Epithelial cell of prostate (primary cell): ENCODE measurements around the gene DNASE1L1.
A peak's percentile ranks its signal among the peaks of the same experiment; 100 is the strongest.

Source experiments
- DNase-seq: peaks from one replicate; pipeline ENCODE4 v3.0.0-alpha.2; 2011; ENCODE audit warnings: low read depth, low spot score
- H3K27ac ChIP-seq: fragments of 450-650 bp; 2 replicates; pipeline ENCODE4 v1.5.1; 2017; ENCODE audit warnings: mild to moderate bottlenecking

Gene DNASE1L1

GRCh38 chrX:154370300-154371016, 38.6 kb downstream of the DNASE1L1 start:
- DNase-seq = no peak

GRCh38 chrX:154369449-154370299, 39.4 kb downstream of the DNASE1L1 start:
- H3K27ac ChIP-seq = peak overlapping the region; percentile 91
- DNase-seq = no peak

More at GRCh38 chrX:154370300-154371016, 38.6 kb downstream of the DNASE1L1 start:
- peak overlapping the region; percentile 91 for H3K27ac ChIP-seq

DNA sequence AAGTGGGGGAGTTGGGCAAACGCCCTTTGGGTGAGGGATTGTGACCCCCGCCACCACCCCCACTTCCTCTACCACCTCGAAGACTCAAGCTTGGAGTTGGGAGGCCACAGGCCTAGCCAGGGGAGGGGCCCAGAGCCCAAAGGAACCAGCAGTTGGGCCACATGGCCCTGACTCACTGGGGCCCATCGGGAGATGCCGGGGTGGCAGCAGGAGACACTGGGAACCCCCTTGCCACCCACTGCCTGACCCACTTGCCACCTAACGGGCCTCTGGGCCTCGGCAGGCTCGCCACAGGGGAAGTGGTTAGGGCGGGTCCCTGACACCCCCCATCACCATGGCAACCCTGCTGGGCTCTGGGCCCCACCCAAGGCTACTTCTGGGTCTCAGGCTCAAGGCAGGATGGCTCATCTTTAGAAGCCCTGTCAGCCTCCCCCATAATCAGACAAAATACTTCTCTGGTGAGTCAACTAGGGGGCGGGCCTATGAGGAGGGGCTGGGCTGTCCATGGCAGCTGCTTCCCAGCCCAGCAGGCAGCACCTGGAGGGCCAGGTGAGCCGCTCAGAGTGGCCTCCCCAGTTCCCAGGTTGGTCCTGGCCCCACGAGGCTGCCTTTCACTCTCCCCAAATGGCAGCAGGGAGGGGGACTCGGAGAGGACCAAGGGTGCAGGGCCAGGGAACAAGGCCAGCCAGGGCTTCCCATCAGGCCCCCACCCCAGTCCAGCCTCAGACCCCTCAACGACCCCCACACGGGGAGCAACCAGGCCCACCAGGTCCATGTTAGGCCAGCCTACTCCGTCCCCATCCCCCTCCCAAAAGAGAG, 40.2 kb downstream of the DNASE1L1 start:
- peak; percentile 65 for DNase-seq

GRCh38 chrX:154367474-154368308, 41.4 kb downstream of the DNASE1L1 start:
- no peak for DNase-seq
- H3K27ac ChIP-seq = peak overlapping the region; percentile 91

More for the DNA sequence above, 40.2 kb downstream of the DNASE1L1 start:
- peak overlapping the region; percentile 91 for H3K27ac ChIP-seq

- no peak for DNase-seq
- peak overlapping the region; percentile 91 for H3K27ac ChIP-seq
Observed at GRCh38 chrX:154366666-154367055, 42.4 kb downstream of the DNASE1L1 start.

GRCh38 chrX:154365997-154366665, 42.9 kb downstream of the DNASE1L1 start:
- DNase-seq = no peak
- H3K27ac ChIP-seq = peak overlapping the region; percentile 91

GRCh38 chrX:154365052-154365600, 43.9 kb downstream of the DNASE1L1 start:
- no peak for DNase-seq
- no peak overlapping the region for H3K27ac ChIP-seq

- H3K27ac ChIP-seq = no peak overlapping the region
- no peak for DNase-seq
Observed at GRCh38 chrX:154363706-154364439, 45.2 kb downstream of the DNASE1L1 start.

DNA sequence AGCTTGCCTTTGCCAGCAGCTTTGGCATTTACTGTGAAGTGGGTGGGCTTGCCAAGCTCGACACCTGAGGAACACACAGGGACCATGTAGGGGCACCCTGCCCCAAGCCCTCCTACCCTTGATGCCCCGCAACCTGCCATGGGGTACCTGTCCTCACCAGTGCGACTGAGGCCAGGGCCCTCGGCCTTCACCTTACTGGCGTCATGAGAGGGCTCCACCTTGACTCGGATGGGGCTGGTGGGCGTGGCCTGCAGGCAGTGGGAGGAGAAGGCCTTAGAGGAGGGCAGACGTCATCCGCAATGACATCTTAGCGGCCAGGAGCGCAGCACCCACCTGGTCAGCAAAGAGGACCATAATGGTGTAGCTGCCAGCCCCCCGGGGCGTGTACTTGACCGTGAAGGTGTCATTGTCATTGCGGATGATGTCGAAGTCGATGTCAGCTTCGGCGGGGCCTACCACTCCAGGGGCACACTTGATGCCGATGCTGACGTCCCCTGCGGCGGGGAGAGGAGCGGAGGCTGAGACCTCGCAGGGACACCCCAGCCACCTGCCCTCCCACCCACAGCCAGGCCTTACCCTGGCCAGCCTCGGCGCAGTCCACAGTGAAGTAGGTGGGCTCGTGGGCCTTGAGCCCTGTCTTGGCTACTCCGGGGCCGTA, 46.8 kb downstream of the DNASE1L1 start:
- DNase-seq = no peak
- H3K27ac ChIP-seq = no peak overlapping the region

- DNase-seq = no peak
- H3K27ac ChIP-seq = no peak overlapping the region
Observed at GRCh38 chrX:154360155-154360713, 48.8 kb downstream of the DNASE1L1 start.

DNA sequence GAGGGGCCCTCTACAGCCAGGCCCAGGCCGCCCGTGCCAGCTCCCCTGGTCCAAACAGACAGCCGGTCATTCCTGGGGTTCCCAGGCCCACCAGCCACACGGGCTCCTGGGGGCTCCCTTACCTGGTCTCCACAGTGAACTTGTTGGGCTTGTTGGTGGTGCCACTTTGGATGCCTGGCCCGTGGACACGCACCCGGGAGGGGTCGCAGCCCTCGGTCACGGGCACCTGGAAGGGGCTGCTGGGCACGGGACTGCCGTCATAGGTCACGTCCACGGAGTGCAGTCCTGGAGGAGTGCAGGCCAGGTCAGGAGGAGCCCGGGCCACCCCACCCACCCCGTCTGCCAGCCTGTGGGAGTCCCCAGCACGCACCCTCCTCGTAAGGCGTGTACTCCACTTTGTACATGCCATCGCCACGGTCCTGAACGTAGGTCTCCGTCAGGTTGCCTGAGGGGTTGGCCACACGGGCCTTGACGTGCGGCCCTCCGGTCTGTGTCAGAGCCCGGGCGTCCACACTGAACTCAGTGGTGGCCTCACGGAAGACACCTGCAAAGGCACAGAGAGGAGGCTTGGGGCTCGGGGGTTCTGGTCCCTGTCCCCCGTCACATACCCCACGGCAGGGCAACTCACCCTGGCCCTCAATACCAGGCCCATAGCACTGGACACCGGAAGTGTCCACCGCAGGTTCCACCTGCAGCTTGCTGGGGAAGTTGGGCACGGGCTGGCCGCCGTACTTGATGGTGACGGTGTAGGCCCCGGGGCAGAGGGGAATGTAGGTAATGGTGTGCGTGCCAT, 49.5 kb downstream of the DNASE1L1 start:
- no peak for DNase-seq
- H3K27ac ChIP-seq = no peak overlapping the region

- no peak overlapping the region for H3K27ac ChIP-seq
- DNase-seq = no peak
Observed at GRCh38 chrX:154358829-154359228, 50.2 kb downstream of the DNASE1L1 start.

DNA sequence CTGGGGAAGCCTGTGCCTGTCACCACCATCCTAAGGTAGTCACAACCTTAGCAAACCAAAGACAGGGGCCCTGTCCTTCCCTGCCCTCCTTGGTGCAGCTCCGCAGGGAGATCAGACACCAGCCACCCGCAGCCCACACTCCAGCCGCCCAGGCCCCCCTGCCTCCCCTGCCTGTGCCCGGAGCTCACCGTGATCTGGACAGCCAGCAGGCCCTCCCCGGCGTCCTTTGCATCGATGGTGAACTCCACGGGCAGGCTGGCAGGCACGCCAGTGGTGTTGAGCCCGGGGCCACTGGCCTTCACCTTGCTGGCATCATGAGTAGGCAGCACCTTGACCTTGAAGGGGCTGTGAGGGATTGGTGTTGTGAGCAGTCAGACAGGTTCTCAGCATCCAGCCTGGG, 51.0 kb downstream of the DNASE1L1 start:
- no peak overlapping the region for H3K27ac ChIP-seq
- no peak for DNase-seq

DNA sequence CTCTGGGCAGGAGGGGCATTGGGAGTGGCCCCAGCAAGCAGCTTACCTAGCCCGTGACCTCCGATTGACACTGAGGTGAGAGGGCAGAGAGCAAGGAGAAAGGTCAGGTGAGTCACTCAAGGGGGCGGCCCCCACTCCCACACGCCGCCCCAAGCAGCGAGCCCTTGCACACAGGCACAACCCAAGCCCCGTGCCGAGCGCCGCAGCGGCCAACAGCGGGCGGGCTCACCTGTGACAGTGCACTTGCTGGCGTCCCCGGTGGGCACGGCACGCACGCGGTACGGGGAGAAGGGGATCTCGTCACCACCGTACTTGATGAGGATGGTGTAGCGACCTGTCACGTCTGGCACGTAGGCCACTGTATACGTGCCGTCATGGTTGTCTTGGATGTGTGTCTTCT, 51.8 kb downstream of the DNASE1L1 start:
- DNase-seq = no peak
- H3K27ac ChIP-seq = no peak overlapping the region

DNA sequence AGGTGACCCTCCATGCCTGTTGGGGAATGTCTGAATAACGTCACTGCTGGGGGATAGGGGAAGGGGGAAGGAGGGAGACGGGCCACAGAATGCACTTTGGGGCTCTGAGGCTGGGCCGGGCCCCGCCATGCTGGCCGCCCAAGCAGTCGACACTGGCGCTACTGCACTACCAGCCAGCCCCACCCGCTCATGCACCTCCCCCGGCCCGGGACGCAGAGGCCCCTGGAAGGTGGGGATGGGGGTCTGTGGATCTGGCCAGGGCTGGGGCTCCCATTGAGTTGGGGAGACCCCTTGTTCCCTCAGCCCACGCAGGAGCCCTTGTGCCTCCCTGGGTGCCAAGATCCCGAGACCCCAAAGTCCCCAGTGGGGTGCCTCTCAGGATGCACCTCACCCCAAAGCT, 52.5 kb downstream of the DNASE1L1 start:
- no peak overlapping the region for H3K27ac ChIP-seq
- no peak for DNase-seq

DNA sequence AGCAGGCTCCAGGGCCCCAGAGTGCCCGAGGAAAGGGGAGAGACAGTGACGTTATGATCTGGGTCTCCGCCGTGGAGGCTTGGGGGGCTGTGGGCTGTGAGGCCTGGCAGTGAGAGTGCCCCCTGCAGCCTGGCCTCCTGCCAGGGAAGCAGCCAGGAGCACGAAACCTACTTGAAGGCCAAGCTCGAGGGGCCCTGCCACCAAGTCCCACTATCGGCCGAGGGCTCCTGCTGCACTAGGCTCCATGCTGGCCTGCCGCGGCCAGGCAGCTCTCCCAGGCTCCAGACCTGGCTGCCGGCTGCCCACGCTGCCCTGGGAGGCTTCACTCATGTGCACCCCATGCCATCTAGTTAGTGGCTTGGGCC, 53.3 kb downstream of the DNASE1L1 start:
- no peak for DNase-seq
- no peak overlapping the region for H3K27ac ChIP-seq
